DMS53 treated with DMSO at 0.1 percent for 48 hours (cell line): Measurements from ENCODE around the gene RAB31.
A peak's percentile ranks its signal among the peaks of the same experiment; 100 is the strongest.
"Not testable (repeated sequence)": the region's sequence is repeated elsewhere in the genome, so short reads cannot be mapped to it uniquely, and the experiment has no call there.

Experiments used
- DNase-seq: peaks from one replicate; lab custom pipeline; 2025; ENCODE audit not compliant: unreplicated experiment; lab: John Stamatoyannopoulos, UW

RAB31 gene

DNA sequence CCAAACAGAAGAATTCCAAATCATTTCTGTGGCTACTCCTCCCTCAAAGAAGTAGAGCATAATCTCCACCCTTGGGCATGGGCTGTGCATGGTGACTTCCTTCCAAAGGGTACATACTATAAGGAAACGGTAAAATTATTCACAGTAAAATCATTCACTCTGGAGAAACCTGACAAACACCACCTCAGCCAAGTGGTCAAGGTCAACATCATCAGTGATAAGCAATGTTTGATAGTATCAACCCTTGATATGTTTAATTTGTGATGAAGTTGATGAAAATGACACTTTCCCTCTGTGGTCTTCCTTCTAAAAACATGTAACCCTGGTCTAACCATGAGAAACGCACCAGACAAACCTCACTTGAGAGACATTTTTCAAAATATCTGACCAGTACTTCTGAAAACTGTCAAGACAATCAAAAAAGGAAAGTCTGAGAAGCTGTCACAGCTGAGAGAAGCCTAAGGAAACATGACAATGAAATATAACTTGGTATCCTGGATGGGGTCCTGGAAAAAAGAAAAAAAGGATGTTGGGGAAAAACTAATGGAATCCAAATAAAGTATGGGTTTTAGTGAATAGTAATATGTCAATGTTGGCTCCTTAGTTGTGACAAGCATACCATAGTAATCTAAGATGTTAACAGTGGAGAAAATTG is 168.2 kb downstream of the RAB31 start:
- DNase-seq: no peak

DNA sequence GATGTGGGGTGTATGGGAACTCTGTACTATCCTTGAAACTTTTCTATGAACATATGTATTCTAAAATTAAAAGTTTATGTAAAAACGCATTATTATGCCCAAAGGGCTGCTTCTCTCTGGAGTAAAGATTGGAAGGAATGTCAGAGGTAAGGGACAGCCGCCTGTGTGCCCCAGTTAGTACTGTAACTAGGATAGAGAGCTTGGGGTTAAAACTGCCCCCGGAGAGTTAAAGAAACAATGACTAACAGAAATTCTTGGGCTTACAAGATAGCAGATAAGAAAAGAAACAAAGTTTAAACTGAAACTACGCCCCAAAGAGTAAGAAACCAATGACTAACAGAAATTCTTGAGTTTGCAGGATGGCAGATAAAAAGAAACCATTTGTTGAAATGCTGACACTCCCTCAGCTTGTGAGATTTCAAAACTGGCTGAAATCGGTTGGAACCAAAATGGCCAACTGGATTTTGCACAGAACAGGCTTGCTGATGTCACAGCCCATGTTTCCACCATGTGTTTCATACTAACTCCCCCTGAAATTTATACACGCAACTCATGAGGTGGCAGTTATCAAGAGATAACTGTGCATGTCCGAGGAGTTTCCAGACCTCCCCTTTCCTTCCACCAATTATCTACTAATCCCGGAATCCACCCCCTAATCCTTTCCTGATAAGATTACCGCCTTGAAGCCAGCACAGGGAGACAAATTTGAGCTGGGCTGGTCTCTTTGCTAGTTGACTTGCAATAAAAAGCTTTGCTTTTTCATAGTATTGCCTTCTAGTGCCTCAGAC is 169.0 kb downstream of the RAB31 start:
- DNase-seq: no peak

DNA sequence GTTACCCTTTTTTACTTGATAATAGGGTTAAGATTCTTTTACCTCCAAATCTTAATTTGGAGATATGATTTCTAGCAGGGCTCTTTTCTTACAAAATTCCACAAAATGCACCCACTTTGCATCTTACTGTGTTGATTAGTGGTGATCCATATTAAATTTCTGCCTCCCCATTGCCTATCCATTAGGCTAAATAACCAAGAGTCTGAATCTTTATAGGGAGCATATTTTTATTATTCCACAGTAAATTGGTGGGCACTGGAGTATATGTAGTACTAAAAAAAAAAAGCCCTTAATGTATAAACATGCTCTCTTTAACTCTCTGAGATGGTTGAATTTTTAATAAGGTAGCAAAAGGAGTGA is 169.5 kb downstream of the RAB31 start:
- DNase-seq: no peak

DNA sequence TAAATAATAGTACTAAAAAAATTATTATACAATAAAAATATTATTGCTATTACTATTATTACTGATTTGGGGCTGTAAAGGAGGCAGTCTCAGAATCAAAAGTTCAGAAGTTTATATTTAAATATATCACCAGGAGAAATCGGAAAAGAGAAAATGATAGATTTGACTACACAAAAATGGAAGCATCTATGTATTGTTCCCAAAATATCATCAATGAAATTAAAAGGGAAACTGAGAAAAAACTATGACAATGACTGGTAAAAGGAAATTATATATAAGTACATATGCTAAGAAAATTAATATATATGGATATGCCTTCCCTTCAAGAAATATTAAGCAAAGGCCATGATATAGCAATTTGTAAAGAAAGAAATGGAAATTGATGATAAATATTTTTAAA is 170.0 kb downstream of the RAB31 start:
- no peak for DNase-seq

DNA sequence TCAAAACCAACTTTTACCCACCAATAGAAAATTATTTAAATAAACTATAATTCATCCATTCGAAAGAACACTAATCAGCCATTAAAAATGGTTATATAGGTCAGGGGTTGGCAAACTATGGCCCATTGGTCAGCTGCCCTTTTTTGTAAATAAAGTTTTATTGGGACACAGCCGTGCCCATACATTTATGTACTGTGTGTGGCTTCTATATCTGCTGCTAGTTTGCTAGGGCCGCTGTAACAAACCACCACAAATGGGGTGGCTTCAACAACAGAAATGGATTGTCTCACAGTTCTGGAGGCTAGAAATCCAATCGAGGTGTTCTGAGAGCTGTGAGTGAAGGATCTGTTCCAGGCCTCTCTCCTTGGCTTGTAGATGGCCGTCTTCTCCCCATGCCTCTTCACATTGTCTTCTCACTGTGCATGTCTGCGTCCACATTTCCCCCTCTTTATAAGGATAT is 170.7 kb downstream of the RAB31 start:
- DNase-seq: no peak

DNA sequence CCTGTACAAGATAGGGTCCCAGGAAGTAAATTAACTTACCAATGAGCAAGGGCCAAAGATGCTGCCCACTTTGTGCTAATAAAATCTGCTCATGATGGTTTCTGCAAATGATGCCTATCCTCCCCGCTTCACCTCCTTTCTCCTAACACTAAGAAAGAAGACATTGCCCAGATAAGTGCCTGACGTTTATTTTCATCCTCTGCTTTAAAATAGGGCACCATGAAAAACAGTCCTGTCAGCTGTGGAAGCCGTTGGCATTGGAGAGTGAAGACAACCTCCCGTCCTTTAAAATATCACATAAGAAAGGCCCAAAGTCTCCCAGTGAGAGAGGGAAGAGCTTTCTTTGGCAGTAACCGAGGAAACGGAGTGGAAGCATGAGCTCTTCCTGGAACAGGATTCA is 176.0 kb downstream of the RAB31 start:
- no peak for DNase-seq

DNA sequence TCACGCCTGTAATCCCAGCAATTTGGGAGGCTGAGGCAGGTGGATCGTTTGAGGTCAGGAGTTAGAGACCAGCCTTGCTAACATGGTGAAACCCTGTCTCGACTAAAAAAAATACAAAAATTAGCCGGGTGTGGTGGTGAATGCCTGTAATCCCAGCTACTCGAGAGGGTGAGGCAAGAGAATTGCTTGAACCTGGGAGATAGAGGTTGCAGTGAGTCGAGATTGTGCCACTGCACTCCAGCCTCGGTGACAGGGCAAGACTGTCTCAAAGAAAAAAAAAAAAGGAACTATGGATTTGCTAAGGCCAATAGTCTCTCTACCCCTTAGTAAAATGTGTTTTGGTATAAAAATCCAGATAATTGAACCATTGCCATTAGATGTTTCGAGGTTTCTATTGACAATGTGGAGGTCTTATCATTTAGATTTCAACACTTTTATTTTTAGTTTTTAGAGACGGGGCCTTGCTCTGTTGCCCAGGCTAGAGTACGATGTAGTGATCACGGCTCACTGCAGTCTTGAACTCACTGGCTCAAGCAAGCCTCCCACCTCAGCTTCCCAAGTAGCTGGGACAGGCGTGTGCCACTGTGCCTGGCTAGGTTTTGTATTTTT is 176.5 kb downstream of the RAB31 start:
- DNase-seq: no peak

DNA sequence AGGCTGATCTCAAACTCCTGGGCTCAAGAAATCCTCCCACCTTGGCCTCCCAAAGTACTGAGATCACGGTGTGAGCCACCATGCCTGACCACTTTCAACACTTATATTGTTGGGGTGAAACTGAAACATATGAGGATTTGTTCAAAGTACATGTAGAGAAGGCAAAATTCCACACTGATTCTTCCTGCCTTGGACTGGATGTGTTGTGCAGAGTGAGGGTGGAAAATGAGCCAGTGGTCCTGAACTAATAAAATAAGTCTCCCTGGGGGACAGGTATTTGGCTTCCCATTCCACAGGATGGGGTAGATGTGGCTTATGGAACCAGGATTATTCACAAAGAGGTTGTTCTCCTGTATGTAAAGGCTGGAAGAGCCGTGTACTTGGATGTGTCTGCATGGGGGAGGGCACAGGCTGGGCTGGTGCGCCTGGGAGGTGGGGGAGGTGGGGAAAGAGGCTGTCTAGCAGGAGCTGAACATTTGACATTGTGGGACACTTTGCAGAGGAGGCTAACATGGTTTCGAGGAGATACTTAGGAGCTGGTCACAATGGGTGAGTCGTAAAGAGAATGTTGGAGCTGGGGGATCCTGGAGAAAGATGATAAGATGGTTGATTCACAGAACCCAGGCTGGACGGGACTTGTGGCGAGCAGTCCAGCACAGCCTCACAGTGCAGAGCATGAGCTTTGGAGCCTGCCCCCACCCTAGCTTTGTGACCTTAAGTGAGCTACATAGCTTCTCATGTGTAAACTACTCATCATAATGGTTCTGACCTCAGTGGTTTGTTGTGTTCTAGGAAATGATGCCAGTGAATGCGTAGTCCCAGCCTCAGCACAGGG is 177.3 kb downstream of the RAB31 start, which contains the start of gene TXNDC2:
TXNDC2 (plus strand) TSS at position 804 of the 835 bp plus-strand sequence. CDS start 708 bp downstream, outside the sequence.
- no peak for DNase-seq

DNA sequence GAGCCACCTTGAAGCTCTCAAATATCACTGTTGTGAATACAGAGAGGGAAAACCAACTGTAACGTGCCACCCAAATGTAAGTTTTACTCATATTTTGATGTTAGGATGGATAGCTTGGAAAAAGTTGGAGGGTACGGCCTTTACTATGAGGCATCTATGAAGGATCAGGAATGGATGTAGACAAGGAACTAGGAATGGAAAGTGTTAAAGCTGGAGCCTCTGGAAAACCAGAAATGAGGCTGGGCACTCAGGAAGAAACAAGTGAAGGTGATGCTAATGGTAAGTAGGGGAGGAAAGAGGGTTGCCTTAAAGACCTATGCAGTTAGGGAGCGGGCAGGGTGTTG is 177.9 kb downstream of the RAB31 start:
- DNase-seq: no peak

DNA sequence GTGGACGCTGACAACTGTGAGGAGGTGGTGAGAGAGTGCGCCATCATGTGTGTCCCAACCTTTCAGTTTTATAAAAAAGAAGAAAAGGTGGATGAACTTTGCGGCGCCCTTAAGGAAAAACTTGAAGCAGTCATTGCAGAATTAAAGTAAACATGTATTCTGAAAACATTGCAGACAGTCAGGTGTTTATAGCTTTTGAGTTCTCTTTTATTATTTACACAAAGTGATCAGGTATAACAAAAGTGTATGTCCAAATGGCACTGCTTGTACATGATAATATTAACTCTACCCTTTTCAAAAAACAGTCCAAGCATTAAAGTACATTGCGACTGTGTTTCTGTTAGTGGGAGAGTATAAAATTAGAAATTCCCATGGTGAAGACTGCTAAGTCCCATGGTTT is 179.9 kb downstream of the RAB31 start:
- no peak for DNase-seq

DNA sequence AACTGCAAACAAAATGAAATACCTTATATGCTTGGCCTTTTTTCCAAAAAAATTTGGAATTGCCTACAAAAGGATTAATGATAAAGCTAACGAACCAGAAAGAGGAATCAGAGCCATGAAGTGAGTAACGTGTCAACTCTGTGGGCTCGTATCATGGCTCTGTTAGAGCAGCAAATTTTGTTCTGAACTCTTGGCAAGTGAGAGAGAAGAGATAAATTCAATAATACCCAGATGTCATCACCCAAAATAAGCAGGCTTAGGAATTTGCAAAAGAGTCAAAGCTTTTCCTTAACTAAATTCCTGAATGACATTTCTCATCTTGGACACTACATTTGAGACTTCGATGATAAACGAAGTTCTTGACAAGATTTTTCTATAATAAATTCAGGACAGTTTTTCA is 182.1 kb downstream of the RAB31 start:
- no peak for DNase-seq

DNA sequence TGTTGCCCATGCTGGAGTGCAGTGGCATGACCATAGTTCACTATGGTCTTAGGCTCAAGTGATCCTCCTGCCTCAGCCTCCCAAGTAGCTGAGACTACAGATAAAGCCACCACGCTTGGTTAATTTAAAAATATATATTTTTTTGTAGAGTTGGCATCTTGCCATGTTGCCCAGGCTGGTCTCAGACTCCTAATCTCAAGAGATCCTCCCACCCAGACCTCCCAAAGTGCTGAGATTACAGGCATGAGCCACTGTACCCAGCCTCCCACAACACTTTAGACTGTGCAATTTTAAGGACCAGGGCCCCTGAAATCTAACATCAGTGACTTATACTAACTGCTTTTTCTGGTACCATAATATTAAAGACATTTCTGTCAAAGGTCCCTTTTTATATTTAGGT is 182.9 kb downstream of the RAB31 start:
- no peak for DNase-seq

DNA sequence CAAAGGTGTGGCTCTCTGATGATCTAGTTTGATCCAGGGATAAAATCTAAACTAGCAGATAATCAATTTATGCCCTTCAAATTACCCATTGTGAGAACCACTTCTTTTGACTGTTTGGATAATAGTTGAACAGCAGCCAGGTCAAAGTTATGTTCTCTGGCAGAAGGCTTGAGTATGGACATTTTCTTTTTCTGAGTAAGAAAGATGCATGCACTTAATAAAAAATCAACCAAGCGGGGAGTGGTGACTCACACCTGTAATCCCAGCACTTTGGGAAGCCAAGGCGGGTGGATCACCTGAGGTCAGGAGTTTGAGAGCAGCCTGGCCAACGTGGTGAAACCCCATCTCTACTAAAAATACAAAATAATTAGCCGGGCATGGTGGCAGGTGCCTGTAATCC is 183.4 kb downstream of the RAB31 start:
- not testable (repeated sequence) for DNase-seq

DNA sequence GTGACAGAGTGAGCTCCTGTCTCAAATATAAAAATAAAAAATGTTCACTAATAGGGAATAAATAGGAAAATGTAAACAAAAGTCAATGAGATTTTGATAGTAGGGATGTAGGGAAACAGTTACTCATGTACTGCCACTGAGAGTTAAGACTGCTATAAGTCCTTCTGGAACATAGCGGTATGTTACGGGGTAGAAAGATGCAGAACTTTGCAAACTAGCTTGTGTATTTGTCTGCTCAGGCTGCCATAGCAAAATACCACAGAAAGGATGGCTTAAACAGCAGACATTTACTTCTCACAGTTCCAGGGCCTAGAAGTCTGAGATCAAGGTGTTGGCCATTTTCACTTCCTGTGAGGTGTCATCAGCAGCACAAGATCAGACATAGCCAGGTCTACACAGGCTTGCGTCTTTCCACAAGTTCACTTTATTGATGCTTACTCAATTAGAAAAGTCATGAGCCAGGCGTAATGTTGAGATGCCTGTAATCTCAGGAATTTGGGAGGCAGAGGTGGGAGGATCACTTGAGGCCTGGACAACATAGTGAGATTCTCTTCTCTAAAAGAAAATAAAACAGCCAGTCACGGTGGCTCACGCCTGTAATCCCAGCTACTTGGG is 186.5 kb downstream of the RAB31 start:
- no peak for DNase-seq

DNA sequence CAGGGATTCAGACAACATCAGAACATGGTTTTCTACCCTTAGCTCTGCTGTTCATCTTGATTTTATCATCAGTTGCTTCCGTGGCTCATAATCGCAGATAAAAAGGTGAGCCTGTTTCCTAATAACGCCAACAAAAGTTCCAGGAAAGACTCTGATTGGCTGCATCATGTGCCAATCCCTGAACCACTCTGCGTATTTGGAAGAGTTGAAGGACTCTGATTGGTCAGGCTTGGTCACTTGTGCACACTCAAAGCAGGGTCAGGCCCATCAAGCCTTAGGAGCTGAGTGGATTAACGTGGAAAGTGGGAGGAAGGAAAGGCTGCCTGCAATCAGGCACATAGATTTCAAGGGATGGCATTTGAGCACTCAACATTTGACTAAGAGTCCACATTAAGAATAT is 189.0 kb downstream of the RAB31 start:
- DNase-seq: no peak

DNA sequence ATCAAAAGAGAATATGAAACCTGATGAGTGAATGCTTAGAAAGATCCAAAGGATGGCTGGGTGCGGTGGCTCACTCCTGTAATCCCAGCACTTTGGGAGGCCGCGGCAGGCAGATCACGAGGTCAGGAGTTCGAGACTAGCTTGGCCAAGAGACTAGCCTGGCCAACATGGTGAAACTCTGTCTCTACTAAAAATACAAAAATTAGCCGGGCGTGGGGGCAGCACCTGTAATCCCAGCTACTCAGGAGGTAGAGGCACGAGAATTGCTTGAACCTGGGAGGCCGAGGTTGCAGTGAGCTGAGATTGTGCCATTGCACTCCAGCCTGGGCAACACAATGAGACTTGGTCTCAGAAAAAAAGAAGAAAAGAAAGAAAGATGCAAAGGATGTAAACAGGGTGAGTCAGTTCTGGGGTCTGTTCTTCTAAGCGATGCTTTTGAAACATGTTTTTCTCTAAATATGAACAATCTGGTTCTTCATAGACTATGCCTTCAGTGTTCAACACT is 189.7 kb downstream of the RAB31 start:
- DNase-seq: not testable (repeated sequence)

DNA sequence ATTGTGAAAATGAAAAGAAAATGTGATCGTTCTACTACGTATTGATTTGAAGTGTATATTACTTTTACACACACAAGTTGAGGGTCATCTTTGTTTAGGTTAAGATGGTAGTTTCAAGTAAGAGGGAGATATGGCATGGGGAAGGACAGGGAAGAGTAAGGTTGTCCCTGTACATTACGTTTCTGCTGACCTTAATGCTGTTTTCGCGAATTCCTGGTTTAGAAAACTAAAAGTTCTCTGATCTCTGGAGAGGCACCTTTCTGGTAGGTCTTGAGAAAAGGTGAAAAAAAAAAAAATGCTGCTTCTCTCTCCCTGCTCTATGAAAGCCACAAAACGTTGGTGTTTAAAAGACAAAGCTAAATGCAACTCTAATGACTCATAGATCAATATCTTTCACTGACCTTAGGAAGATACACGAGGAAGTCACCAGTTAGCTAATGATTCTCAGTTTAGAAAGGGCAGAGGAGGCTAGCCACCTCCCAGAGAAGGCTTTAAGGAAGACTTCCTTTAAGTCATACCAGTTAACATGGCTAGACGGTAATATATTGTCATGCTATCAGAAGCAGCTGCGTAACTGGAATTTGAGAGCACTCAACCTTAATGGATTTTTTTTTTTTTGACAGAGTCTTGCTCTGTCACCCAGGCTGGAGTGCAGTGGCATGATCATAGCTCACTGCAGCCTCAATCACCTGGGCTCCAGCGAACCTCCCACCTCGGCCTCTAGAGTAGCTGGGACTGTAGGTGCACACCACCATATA is 190.9 kb downstream of the RAB31 start:
- DNase-seq: peak; percentile 33

DNA sequence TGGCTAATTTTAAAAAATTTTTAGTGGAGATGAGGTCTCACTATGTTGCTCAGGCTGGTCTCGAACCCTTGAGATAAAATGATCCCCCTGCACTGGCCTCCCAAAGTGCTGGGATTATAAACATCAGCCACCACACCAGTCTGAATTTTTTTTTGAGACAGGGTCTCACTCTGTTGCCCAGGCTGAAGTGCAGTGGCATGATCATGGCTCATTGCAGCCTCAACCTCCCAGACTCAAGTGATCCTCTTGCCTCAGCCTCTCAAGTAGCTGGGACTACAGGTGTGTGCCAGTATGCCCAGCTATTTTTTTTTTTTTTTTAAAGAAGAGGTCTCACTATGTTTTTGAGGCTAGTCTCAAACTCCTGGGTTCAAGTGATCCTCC is 191.4 kb downstream of the RAB31 start:
- not testable (repeated sequence) for DNase-seq

DNA sequence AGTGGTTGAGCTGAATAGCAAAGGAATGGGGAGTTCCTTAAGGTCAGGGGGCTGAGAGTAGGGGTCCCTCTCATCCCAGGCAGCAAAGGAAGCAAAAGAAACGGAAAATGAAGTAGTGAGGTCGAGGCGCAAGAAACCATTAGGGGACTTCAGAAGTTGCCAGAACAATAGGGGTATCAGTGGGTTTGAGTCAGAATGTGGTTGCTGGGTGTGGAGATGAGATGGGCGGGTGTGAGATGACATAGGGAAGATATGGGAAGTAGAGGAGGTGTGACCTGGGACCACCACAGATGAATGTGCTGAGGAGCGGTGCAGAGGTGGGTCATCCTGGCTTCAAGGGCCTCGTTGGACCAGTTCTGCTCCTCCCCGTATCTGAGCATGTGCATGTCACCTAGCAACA is 192.6 kb downstream of the RAB31 start:
- no peak for DNase-seq

DNA sequence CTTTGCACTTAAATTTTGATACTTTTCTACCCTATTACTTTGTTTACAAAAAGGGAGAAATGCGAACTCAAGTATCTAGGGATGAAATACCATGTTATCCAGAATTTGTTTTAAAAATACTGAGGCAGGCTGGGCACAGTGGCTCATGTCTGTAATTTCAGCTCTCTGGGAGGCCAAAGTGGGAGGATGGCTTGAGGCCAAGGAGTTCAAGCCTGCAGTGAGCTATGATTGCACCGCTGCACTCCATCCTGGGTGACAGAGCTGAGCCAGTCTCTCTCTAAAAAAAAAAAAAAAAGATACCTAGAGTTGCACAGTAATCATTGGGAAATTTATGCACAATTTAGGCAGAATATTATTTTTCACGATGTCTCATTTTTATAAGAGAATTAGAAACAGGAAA is 193.3 kb downstream of the RAB31 start:
- no peak for DNase-seq
